ENCODE results near the gene TMEM37. TPM values are rescaled to one million over a fixed set of nuclear protein-coding genes. Genes with fewer than 3 reads are reported as not detected.

TMEM37 gene
- total RNA-seq, 2 experiments from 2014 or later, result not detected

DNA sequence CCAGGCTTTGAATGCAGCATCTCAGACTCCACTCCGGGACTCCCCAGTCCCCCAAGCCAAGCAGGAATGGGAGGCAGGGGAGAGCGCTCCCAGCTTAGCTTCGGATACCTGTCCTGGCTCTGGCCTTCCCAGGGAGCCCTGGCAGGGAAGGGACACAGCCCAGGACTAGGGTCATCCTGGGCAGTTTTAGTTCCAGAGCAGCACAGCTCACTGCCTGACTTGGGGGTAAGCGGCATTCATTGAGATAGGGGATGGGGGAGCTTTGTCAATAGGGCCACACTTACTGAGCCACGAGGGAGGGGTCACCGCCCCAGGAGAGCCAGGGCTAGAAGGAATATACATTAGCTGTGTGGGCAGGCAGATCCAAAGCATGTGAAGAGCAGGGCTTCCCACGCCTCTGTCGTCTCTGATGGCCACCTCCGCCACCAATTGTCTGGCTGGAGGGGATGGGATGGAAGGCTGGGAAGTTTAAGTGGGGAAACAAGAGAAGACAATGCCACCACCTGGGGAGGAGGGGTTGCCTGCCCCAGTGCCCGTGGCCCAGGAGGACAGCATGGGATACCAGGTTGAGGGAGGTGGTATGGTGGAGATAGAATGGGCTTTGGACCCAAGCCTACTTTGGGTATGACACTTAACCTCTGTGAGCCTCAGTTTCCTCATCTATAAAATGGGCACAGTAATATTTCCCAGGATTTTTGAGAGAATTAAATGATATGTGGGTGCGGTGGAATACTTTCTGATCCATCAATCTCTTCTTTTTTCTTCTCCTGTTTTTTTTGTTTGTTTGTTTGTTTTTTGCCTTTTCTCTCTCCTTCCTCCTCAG, 52.5 kb downstream of the TMEM37 start:
- ChIA-PET POLR2A (no interaction called here), CTCF (no interaction called here)
- intact Hi-C loops (cut with DNase I, micrococcal nuclease), result no loop called here
- no peak for DNase-seq
- TF ChIP-seq, protein P1, sequence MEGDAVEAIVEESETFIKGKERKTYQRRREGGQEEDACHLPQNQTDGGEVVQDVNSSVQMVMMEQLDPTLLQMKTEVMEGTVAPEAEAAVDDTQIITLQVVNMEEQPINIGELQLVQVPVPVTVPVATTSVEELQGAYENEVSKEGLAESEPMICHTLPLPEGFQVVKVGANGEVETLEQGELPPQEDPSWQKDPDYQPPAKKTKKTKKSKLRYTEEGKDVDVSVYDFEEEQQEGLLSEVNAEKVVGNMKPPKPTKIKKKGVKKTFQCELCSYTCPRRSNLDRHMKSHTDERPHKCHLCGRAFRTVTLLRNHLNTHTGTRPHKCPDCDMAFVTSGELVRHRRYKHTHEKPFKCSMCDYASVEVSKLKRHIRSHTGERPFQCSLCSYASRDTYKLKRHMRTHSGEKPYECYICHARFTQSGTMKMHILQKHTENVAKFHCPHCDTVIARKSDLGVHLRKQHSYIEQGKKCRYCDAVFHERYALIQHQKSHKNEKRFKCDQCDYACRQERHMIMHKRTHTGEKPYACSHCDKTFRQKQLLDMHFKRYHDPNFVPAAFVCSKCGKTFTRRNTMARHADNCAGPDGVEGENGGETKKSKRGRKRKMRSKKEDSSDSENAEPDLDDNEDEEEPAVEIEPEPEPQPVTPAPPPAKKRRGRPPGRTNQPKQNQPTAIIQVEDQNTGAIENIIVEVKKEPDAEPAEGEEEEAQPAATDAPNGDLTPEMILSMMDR (IDR thresholded peaks at IDR 0.05), result no peak
- H3K4me1 ChIP-seq (ENCODE audit: insufficient read depth, low read length), result no peaks in the 10 kb centered on the region
- no peak overlapping the region for H3K27ac Mint-ChIP-seq
- no peak overlapping the region for H3K27ac ChIP-seq (ENCODE audit: low read depth in 1 of 2, low read length in 2 of 2)
- H3K27me3 ChIP-seq (ENCODE audit: control insufficient read depth in 1 of 2, insufficient read depth in 2 of 2, low read length in 2 of 2), result no peaks in the 10 kb centered on the region
- H3K4me3 Mint-ChIP-seq, result no peak overlapping the region
- H3K9me3 ChIP-seq (ENCODE audit: control insufficient read depth in 1 of 2, insufficient read depth in 1 of 2, low read length in 2 of 2), result no peaks in the 10 kb centered on the region
- no peaks in the 10 kb centered on the region for H3K36me3 ChIP-seq (ENCODE audit: insufficient read depth, low read length)
- H3K9me3 Mint-ChIP-seq, result no peaks in the 10 kb centered on the region
- H3K4me3 ChIP-seq (ENCODE audit: low read length), result no peak overlapping the region
- no peaks in the 10 kb centered on the region for H3K4me1 Mint-ChIP-seq (ENCODE audit: low read depth)
- ATAC-seq (ENCODE audit: poor library complexity), result no peak
- no peaks in the 10 kb centered on the region for H3K36me3 Mint-ChIP-seq (ENCODE audit: low read depth)
- peaks cover 9% of the 10 kb centered on the region for H3K27me3 Mint-ChIP-seq

DNA sequence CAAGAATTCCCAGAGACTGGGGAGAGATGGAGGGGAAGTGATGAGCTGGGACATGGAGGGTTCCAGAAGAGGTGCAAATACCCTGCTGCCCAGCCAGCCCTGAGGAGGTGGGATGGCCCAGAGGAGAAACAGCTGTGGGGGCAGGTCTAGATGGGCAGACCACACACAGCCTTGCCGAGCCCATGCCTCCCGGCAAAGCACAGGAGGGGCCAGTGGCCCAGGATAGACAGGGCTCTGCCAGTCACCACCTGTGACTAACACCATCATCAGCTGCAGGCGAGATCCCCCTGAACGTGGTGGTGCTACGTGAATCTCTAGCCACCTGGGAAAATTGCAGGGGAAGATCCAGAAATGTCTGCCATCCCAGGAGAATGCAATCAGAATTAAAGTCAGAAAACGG, 53.2 kb downstream of the TMEM37 start:
- Histone ChIP-seq H3K27ac (ENCODE audit: low read depth in 1 of 2, low read length in 2 of 2) (no peak overlapping the region), H3K27me3 (ENCODE audit: control insufficient read depth in 1 of 2, insufficient read depth in 2 of 2, low read length in 2 of 2) (no peaks in the 10 kb centered on the region), H3K9me3 (ENCODE audit: control insufficient read depth in 1 of 2, insufficient read depth in 1 of 2, low read length in 2 of 2) (no peaks in the 10 kb centered on the region), H3K36me3 (ENCODE audit: insufficient read depth, low read length) (no peaks in the 10 kb centered on the region), H3K4me1 (ENCODE audit: insufficient read depth, low read length) (no peaks in the 10 kb centered on the region), H3K4me3 (ENCODE audit: low read length) (no peak overlapping the region)
- Mint-ChIP-seq H3K27me3 (peaks cover 9% of the 10 kb centered on the region), H3K27ac (no peak overlapping the region), H3K36me3 (ENCODE audit: low read depth) (no peaks in the 10 kb centered on the region), H3K4me1 (ENCODE audit: low read depth) (no peaks in the 10 kb centered on the region), H3K9me3 (no peaks in the 10 kb centered on the region), H3K4me3 (no peak overlapping the region)
- DNase-seq (no peak), ATAC-seq (ENCODE audit: poor library complexity) (no peak)
- TF ChIP-seq, protein P1 (IDR thresholded peaks at IDR 0.05), result no peak
- ChIA-PET CTCF (no interaction called here), POLR2A (no interaction called here)
- intact Hi-C loops (cut with DNase I, micrococcal nuclease), result no loop called here

DNA sequence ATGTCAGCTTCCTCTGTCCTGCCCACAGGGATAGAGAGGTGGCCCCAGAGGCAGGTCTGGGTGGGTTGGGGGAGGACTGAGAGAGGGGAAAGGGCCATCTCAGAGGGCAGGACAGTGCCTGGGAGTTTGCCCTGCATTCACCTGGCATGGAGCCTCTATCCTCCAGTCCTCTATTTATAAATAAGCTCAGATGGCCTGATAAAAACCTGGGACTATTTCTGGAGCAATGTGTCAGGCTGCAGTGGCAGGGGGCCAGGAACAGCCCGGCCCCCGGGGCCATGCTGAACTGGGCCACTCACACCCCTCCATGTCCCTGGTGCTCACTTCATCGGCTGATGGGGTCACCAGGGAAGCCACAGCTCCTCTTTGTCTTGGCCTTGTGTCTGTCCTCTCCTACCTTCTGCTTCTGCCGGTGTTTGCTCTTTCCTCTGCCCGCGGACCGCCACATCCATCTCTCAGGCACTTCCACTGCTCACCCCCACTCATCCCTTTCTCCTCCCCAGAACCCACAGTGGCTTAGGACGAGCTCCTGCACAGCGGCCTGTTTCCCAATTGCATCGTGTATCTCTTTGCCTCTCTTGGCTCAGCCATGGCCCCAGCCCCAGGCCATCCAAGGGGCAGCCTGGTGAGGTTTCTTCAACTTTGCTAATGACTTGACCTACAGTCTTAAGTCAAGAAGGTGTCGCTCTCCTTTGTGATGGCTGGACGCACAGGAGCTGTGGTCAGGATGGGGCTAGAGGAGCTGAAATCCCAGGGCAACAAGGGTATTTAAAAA, 53.9 kb downstream of the TMEM37 start:
- Mint-ChIP-seq H3K36me3 (ENCODE audit: low read depth) (no peaks in the 10 kb centered on the region), H3K27me3 (peaks cover 9% of the 10 kb centered on the region), H3K9me3 (no peaks in the 10 kb centered on the region), H3K4me1 (ENCODE audit: low read depth) (no peaks in the 10 kb centered on the region), H3K4me3 (no peak overlapping the region), H3K27ac (no peak overlapping the region)
- H3K27me3 ChIP-seq (ENCODE audit: control insufficient read depth in 1 of 2, insufficient read depth in 2 of 2, low read length in 2 of 2), result no peaks in the 10 kb centered on the region
- no peaks in the 10 kb centered on the region for H3K36me3 ChIP-seq (ENCODE audit: insufficient read depth, low read length)
- intact Hi-C loops (cut with DNase I, micrococcal nuclease), result no loop called here
- no peaks in the 10 kb centered on the region for H3K4me1 ChIP-seq (ENCODE audit: insufficient read depth, low read length)
- H3K27ac ChIP-seq (ENCODE audit: low read depth in 1 of 2, low read length in 2 of 2), result no peak overlapping the region
- CTCF ChIA-PET, result no interaction called here
- DNase-seq (no peak), ATAC-seq (ENCODE audit: poor library complexity) (no peak)
- H3K4me3 ChIP-seq (ENCODE audit: low read length), result no peak overlapping the region
- H3K9me3 ChIP-seq (ENCODE audit: control insufficient read depth in 1 of 2, insufficient read depth in 1 of 2, low read length in 2 of 2), result no peaks in the 10 kb centered on the region
- TF ChIP-seq, protein P1 (IDR thresholded peaks at IDR 0.05), result no peak
- POLR2A ChIA-PET, result no interaction called here
